Right atrium auricular region (tissue), 2 donors: ENCODE results near the gene JADE3. TPM values are rescaled to one million over a fixed set of nuclear protein-coding genes. Genes with fewer than 3 reads are reported as not detected.

Experiments used
- DNase-seq: peaks from one replicate; pipeline ENCODE4 v3.0.0-alpha.2; 2019; ENCODE audit warnings: low spot score
- H3K27ac ChIP-seq, 2 donors: fragments of 200-600 bp; sonication (generic); 1 replicate in 1 of 2; 2 replicates in 1 of 2; pipeline ENCODE4 v1.5.1; 2016 to 2019
- H3K27me3 ChIP-seq, 2 donors: fragments of 200-600 bp; sonication (generic); one replicate each; pipeline versions ENCODE4 v1.5.1 to v1.6.0; 2017 to 2019
- H3K36me3 ChIP-seq: fragments of 200-600 bp; sonication (generic); one replicate; pipeline ENCODE4 v1.5.1; 2016
- H3K4me1 ChIP-seq, 2 donors: fragments of 200-600 bp; sonication (generic); one replicate each; pipeline versions ENCODE4 v1.5.1 to v1.6.0; 2017 to 2019
- H3K4me3 ChIP-seq, 2 donors: fragments of 200-600 bp; sonication (generic); 1 replicate in 1 of 2; 2 replicates in 1 of 2; pipeline ENCODE4 v1.5.1; 2017 to 2019; ENCODE audit warnings: mild to moderate bottlenecking in 1 of 2, moderate library complexity in 1 of 2
- H3K9me3 ChIP-seq, 2 donors: fragments of 200-600 bp; sonication (generic); one replicate each; pipeline ENCODE4 v1.5.1; 2019
- total RNA-seq, 2 donors: library from RNA; depleted of rRNA; stranded (reverse); fragments of >200 nt; gene quantifications; one replicate each; pipeline ENCODE4 v1.1.0, GENCODE V29; 2016
- TF ChIP-seq, protein P1 (sequence below), 2 donors: fragments of 200-600 bp; sonication (generic); IDR thresholded peaks; one replicate each; pipeline ENCODE4 v1.5.1; 2019; ENCODE audit warnings: antibody characterized with exemption in 2 of 2

The JADE3 gene
- total RNA-seq, 2 donors from 2014 or later: 3.8 to 3.9 TPM

DNA sequence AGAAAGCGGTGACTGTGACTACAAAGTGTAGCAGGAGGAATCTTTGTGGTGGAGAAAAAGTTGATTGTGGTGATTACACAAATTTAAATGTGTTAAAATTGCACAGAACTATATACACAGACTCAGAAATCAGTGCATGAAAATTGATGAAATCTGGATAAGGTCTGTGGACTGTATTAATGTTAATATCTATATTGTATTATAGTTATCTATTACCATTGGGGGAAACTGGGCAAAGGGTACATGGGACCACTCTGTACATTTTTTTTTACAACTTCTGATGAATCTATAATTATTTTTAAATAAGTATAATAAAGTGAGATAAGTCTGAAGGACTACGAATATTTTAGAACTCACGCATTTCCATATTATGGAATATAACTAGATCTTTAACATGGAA lies 1.8 kb upstream of the JADE3 start:
- Histone ChIP-seq H3K4me3 (no peak overlapping the region), H3K4me1 (no peaks in the 10 kb centered on the region), H3K27ac (no peak overlapping the region), H3K9me3 (peaks cover 0 to 4% of the 10 kb centered on the region in 2 donors), H3K36me3 (no peaks in the 10 kb centered on the region), H3K27me3 (no peaks in the 10 kb centered on the region)
- DNase-seq: no peak
- TF ChIP-seq, protein P1, sequence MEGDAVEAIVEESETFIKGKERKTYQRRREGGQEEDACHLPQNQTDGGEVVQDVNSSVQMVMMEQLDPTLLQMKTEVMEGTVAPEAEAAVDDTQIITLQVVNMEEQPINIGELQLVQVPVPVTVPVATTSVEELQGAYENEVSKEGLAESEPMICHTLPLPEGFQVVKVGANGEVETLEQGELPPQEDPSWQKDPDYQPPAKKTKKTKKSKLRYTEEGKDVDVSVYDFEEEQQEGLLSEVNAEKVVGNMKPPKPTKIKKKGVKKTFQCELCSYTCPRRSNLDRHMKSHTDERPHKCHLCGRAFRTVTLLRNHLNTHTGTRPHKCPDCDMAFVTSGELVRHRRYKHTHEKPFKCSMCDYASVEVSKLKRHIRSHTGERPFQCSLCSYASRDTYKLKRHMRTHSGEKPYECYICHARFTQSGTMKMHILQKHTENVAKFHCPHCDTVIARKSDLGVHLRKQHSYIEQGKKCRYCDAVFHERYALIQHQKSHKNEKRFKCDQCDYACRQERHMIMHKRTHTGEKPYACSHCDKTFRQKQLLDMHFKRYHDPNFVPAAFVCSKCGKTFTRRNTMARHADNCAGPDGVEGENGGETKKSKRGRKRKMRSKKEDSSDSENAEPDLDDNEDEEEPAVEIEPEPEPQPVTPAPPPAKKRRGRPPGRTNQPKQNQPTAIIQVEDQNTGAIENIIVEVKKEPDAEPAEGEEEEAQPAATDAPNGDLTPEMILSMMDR (IDR thresholded peaks at IDR 0.05): no peak

DNA sequence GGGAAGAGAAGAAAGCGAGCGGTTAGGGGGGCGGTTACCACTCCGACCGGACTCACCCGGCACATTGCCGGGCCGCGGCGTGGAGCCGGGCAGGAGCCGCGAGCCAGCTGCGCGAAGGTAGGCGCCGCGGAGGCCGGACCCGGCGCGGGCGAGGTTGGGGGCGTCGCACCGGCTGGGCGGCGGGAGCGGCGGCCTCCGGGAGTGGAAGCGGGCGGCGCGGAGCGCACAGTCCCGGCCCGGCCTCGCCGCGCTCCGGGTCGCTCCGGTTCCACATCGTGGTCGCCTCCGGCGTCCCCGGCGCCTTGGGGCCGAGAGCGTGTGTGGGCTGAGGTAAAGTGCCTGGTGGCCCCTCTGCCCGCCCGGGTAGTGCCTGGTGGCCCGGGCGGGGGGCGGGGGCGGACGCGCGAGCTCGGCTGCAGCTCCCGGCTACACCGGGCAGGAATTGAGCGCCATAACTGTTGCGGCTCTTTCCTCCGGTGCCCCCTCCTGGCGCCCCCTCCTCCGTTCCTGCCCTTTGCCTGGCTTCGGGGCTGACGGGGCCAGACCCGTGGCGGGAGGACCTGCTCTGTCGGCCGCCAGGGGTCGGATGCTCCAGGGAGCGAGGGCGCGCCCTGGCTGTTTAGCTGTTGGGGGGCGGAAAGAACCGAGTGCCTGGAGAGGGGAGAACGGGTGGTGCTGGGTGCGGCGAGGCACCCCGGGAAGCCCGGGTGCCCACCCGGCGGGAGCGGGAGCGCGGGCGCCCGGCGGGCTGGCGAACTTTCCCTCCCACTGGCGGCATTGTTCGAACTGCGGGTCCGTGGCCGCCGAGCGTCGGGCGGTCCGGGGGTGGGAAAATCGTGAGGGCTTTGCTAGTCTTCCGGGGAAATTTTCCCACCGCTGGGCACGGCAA lies 626 bp downstream of the JADE3 start:
- DNase-seq: no peak
- peak overlapping the region; percentile 71 to 74 for H3K27ac ChIP-seq
- H3K36me3 ChIP-seq: no peaks in the 10 kb centered on the region
- H3K27me3 ChIP-seq: no peaks in the 10 kb centered on the region
- no peaks in the 10 kb centered on the region for H3K4me1 ChIP-seq
- H3K4me3 ChIP-seq: peak overlapping the region; percentile 68 to 78
- TF ChIP-seq, protein P1 (IDR thresholded peaks at IDR 0.05): peak; percentile 36 to 66
- H3K9me3 ChIP-seq: peaks cover 0 to 4% of the 10 kb centered on the region in 2 donors

DNA sequence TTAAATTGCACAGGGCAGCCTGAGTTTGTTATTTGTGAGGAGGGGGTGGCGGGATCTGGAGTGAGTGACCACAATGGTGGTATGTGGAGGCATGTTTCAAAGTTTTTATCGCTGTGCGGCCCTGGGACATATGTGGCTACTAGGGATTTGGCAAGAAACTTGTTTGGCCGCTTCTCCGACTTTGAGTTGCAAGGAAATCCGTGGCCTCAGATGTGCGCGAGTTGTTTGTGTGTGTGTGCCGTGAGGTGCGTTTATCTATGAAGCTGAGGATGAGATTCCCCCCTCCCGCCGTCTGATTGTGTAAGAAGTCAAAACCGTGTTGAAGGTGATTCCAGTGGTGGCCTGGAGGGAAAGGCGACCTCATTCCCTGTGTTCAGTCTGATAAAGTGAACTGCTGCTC lies 1.4 kb downstream of the JADE3 start:
- DNase-seq: no peak
- Histone ChIP-seq H3K9me3 (peaks cover 0 to 4% of the 10 kb centered on the region in 2 donors), H3K4me3 (peak overlapping the region; percentile 68 to 78), H3K36me3 (no peaks in the 10 kb centered on the region), H3K27ac (no peak overlapping the region), H3K27me3 (no peaks in the 10 kb centered on the region), H3K4me1 (no peaks in the 10 kb centered on the region)
- TF ChIP-seq, protein P1 (IDR thresholded peaks at IDR 0.05): no peak

DNA sequence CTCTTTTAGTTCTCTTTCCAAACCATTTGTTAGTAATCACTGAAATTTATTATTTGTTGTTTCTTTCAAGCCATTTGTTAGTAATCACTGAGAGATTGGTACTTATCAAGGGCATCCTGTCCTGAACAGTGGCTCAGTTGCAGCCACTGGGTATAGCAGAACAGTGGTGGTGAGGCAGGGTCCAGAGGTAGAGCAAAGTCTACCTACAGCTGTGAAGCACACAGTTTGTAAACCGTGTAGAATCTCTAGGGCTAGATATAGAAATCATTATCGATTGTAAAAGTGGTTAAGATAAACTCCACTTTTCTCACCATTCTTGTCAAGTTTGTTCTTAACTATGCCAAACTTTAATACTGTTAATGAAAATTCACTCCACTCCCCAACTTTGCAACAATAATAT lies 4.1 kb downstream of the JADE3 start:
- Histone ChIP-seq H3K4me1 (no peaks in the 10 kb centered on the region), H3K27ac (no peak overlapping the region), H3K36me3 (no peaks in the 10 kb centered on the region), H3K9me3 (peaks cover 0 to 19% of the 10 kb centered on the region in 2 donors), H3K27me3 (no peaks in the 10 kb centered on the region), H3K4me3 (no peak overlapping the region)
- DNase-seq: no peak
- TF ChIP-seq, protein P1 (IDR thresholded peaks at IDR 0.05): no peak

DNA sequence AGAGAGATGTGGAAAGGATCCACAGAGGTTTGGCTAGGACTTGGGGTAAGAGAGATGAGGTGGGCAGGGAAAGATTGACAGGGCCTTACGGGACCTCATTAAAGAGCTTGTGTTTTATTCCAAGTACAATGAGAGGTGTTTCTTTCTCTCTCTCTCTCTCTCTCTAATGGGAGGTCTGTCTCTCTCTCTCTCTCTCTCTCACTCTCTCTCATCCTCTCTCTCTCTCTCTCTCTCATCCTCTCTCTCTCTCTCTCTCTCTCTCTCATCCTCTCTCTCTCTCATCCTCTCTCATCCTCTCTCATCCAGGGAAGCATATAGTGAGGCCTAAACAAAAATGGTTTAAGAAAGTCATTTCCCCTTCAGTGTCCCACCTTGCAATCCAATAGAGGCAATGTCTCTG lies 5.4 kb downstream of the JADE3 start:
- TF ChIP-seq, protein P1 (IDR thresholded peaks at IDR 0.05): no peak
- Histone ChIP-seq H3K27ac (no peak overlapping the region), H3K9me3 (peaks cover 0 to 21% of the 10 kb centered on the region in 2 donors), H3K4me1 (no peaks in the 10 kb centered on the region), H3K4me3 (no peak overlapping the region), H3K36me3 (no peaks in the 10 kb centered on the region), H3K27me3 (no peaks in the 10 kb centered on the region)
- DNase-seq: no peak
